Ectodermal cell (in vitro differentiated cells): Measurements from ENCODE around the gene METTL22.

Experiments
- H3K27ac ChIP-seq: 2 replicates; pipeline ENCODE4 v1.7.0; 2013; ENCODE audit warnings: mild to moderate bottlenecking, low read depth, low read length; ENCODE audit not compliant: insufficient read depth, poor library complexity, severe bottlenecking
- H3K27me3 ChIP-seq: 2 replicates; pipeline ENCODE4 v1.7.0; 2013; ENCODE audit warnings: mild to moderate bottlenecking, low read length; ENCODE audit not compliant: insufficient read depth, control insufficient read depth, poor library complexity, severe bottlenecking
- H3K36me3 ChIP-seq: one replicate; pipeline ENCODE4 v1.7.0; 2013; ENCODE audit warnings: low read length; ENCODE audit not compliant: control insufficient read depth, insufficient read depth
- H3K4me1 ChIP-seq: one replicate; pipeline ENCODE4 v1.7.0; 2013; ENCODE audit warnings: low read length; ENCODE audit not compliant: control insufficient read depth, insufficient read depth
- H3K4me3 ChIP-seq: 2 replicates; pipeline ENCODE4 v1.7.0; 2013; ENCODE audit warnings: low read depth, low read length, control low read depth; ENCODE audit not compliant: insufficient read depth
- H3K9me3 ChIP-seq: 2 replicates; pipeline ENCODE4 v1.7.0; 2013; ENCODE audit warnings: mild to moderate bottlenecking, low read length, moderate library complexity; ENCODE audit not compliant: control insufficient read depth
- whole genome bisulfite sequencing, 2 experiments: methylation state at CpG; one replicate each; pipeline ENCODE4 v1.1.7; 2013; ENCODE audit warnings: missing lambda C conversion rate in 2 of 2; 5-methylcytosine and 5-hydroxymethylcytosine counted together

METTL22 gene

GRCh38 chr16:8620535-8620934 is 963 bp upstream of the METTL22 start:
- Histone ChIP-seq H3K4me1 (peaks cover 8% of the 10 kb centered on the region), H3K9me3 (no peaks in the 10 kb centered on the region), H3K27me3 (no peaks in the 10 kb centered on the region), H3K27ac (no peak overlapping the region), H3K4me3 (no peak overlapping the region), H3K36me3 (peaks cover 3% of the 10 kb centered on the region)
- 76 to 80% methylated on average over 6 of the region's 6 CpGs for WGBS, 2 experiments

- H3K4me1 ChIP-seq: peaks cover 8% of the 10 kb centered on the region
- no peaks in the 10 kb centered on the region for H3K27me3 ChIP-seq
- H3K9me3 ChIP-seq: no peaks in the 10 kb centered on the region
- no peak overlapping the region for H3K27ac ChIP-seq
- peak overlapping the region; percentile 94 for H3K4me3 ChIP-seq
- 24 to 28% methylated on average over 11 to 12 of the region's 12 CpGs for WGBS, 2 experiments
- peaks cover 9% of the 10 kb centered on the region for H3K36me3 ChIP-seq
Measured at GRCh38 chr16:8621222-8621571, 301 bp upstream of the METTL22 start.

- no peak overlapping the region for H3K27ac ChIP-seq
- peaks cover 19% of the 10 kb centered on the region for H3K36me3 ChIP-seq
- H3K4me1 ChIP-seq: peaks cover 8% of the 10 kb centered on the region
- peak overlapping the region; percentile 94 for H3K4me3 ChIP-seq
- H3K9me3 ChIP-seq: no peaks in the 10 kb centered on the region
- H3K27me3 ChIP-seq: no peaks in the 10 kb centered on the region
- WGBS, 2 experiments: 6 to 7% methylated on average over 4 of the region's 4 CpGs
Measured at GRCh38 chr16:8622315-8622656, 788 bp downstream of the METTL22 start.

- H3K4me1 ChIP-seq: peaks cover 8% of the 10 kb centered on the region
- H3K4me3 ChIP-seq: no peak overlapping the region
Measured at GRCh38 chr16:8623634-8624033, 2.1 kb downstream of the METTL22 start.

GRCh38 chr16:8625491-8626087 is 4.1 kb downstream of the METTL22 start:
- peaks cover 50% of the 10 kb centered on the region for H3K36me3 ChIP-seq
- peaks cover 8% of the 10 kb centered on the region for H3K4me1 ChIP-seq
- 95% methylated on average over 10 of the region's 10 CpGs for WGBS, 2 experiments
- no peak overlapping the region for H3K27ac ChIP-seq
- no peaks in the 10 kb centered on the region for H3K9me3 ChIP-seq
- H3K4me3 ChIP-seq: no peak overlapping the region
- H3K27me3 ChIP-seq: no peaks in the 10 kb centered on the region

More at GRCh38 chr16:8623634-8624033, 2.1 kb downstream of the METTL22 start:
- Histone ChIP-seq H3K36me3 (peaks cover 32% of the 10 kb centered on the region), H3K27me3 (no peaks in the 10 kb centered on the region), H3K9me3 (no peaks in the 10 kb centered on the region), H3K27ac (no peak overlapping the region)

- Histone ChIP-seq H3K27me3 (no peaks in the 10 kb centered on the region), H3K36me3 (peaks cover 55% of the 10 kb centered on the region)
- WGBS, 2 experiments: 94 to 96% methylated on average over 8 of the region's 8 CpGs
Measured at GRCh38 chr16:8626946-8627345, 5.4 kb downstream of the METTL22 start.

GRCh38 chr16:8627456-8627855 is 6.0 kb downstream of the METTL22 start:
- Histone ChIP-seq H3K27ac (no peak overlapping the region), H3K36me3 (peaks cover 56% of the 10 kb centered on the region), H3K4me1 (peaks cover 7% of the 10 kb centered on the region), H3K9me3 (no peaks in the 10 kb centered on the region), H3K4me3 (no peak overlapping the region), H3K27me3 (no peaks in the 10 kb centered on the region)
- WGBS, 2 experiments: 85 to 92% methylated on average over 4 of the region's 4 CpGs

More at GRCh38 chr16:8626946-8627345, 5.4 kb downstream of the METTL22 start:
- no peak overlapping the region for H3K27ac ChIP-seq
- no peaks in the 10 kb centered on the region for H3K9me3 ChIP-seq
- peaks cover 8% of the 10 kb centered on the region for H3K4me1 ChIP-seq
- no peak overlapping the region for H3K4me3 ChIP-seq

GRCh38 chr16:8628981-8629725 is 7.7 kb downstream of the METTL22 start:
- Histone ChIP-seq H3K36me3 (peaks cover 57% of the 10 kb centered on the region), H3K27me3 (no peaks in the 10 kb centered on the region), H3K4me1 (no peaks in the 10 kb centered on the region), H3K4me3 (no peak overlapping the region), H3K9me3 (no peaks in the 10 kb centered on the region), H3K27ac (no peak overlapping the region)
- WGBS, 2 experiments: 96 to 97% methylated on average over 16 of the region's 16 CpGs

- no peak overlapping the region for H3K4me3 ChIP-seq
- WGBS, 2 experiments: 93 to 95% methylated on average over 11 of the region's 11 CpGs
- no peaks in the 10 kb centered on the region for H3K4me1 ChIP-seq
- H3K36me3 ChIP-seq: peaks cover 61% of the 10 kb centered on the region
- no peaks in the 10 kb centered on the region for H3K9me3 ChIP-seq
- no peak overlapping the region for H3K27ac ChIP-seq
- H3K27me3 ChIP-seq: no peaks in the 10 kb centered on the region
Measured at GRCh38 chr16:8630255-8630953, 8.9 kb downstream of the METTL22 start.

- WGBS, 2 experiments: 96% methylated on average over 9 of the region's 9 CpGs
- H3K4me3 ChIP-seq: no peak overlapping the region
- no peak overlapping the region for H3K27ac ChIP-seq
- H3K4me1 ChIP-seq: no peaks in the 10 kb centered on the region
- no peaks in the 10 kb centered on the region for H3K9me3 ChIP-seq
- H3K27me3 ChIP-seq: no peaks in the 10 kb centered on the region
- peaks cover 58% of the 10 kb centered on the region for H3K36me3 ChIP-seq
Measured at GRCh38 chr16:8631373-8631772, 9.9 kb downstream of the METTL22 start.
